Mesodermal cell (in vitro differentiated cells): Measurements from ENCODE around the gene SLC13A5.

Experiments used
- H3K27ac ChIP-seq: 2 replicates; pipeline ENCODE4 v1.7.0; 2013; ENCODE audit warnings: mild to moderate bottlenecking, low read depth, low read length, moderate library complexity; ENCODE audit not compliant: severe bottlenecking
- H3K36me3 ChIP-seq: 2 replicates; pipeline ENCODE4 v1.7.1; 2013; ENCODE audit warnings: mild to moderate bottlenecking, low read length, moderate library complexity; ENCODE audit not compliant: control insufficient read depth, insufficient read depth
- H3K4me1 ChIP-seq: one replicate; pipeline ENCODE4 v1.7.1; 2013; ENCODE audit warnings: mild to moderate bottlenecking, low read length; ENCODE audit not compliant: insufficient read depth, control insufficient read depth, poor library complexity, severe bottlenecking
- H3K4me3 ChIP-seq: 2 replicates; pipeline ENCODE4 v1.7.0; 2013; ENCODE audit warnings: low read length, control low read depth, mild to moderate bottlenecking; ENCODE audit not compliant: insufficient read depth, poor library complexity, severe bottlenecking; ENCODE audit errors: extremely low read depth
- H3K9me3 ChIP-seq: 2 replicates; pipeline ENCODE4 v1.7.1; 2013; ENCODE audit warnings: mild to moderate bottlenecking, low read length, moderate library complexity; ENCODE audit not compliant: control insufficient read depth
- WGBS, 2 experiments: methylation state at CpG; one replicate each; pipeline ENCODE4 v1.1.5; 2013; ENCODE audit warnings: missing lambda C conversion rate in 2 of 2; ENCODE audit not compliant: insufficient coverage in 2 of 2; 5-methylcytosine and 5-hydroxymethylcytosine counted together

SLC13A5 gene

GRCh38 chr17:6676802-6677157 is 36.4 kb downstream of the SLC13A5 start:
- Histone ChIP-seq H3K9me3 (no peaks in the 10 kb centered on the region), H3K36me3 (no peaks in the 10 kb centered on the region), H3K4me1 (no peaks in the 10 kb centered on the region), H3K27ac (no peak overlapping the region), H3K4me3 (no peak overlapping the region)
- WGBS, 2 experiments: 80 to 86% methylated on average over 6 of the region's 6 CpGs

GRCh38 chr17:6675201-6675825 is 37.9 kb downstream of the SLC13A5 start:
- Histone ChIP-seq H3K9me3 (no peaks in the 10 kb centered on the region), H3K36me3 (no peaks in the 10 kb centered on the region), H3K4me3 (no peak overlapping the region), H3K27ac (no peak overlapping the region), H3K4me1 (no peaks in the 10 kb centered on the region)
- WGBS, 2 experiments: 82 to 85% methylated on average over 7 to 10 of the region's 11 CpGs

GRCh38 chr17:6674586-6674985 is 38.6 kb downstream of the SLC13A5 start:
- Histone ChIP-seq H3K27ac (no peak overlapping the region), H3K4me3 (no peak overlapping the region), H3K4me1 (no peaks in the 10 kb centered on the region), H3K9me3 (no peaks in the 10 kb centered on the region), H3K36me3 (no peaks in the 10 kb centered on the region)
- 94 to 98% methylated on average over 12 to 13 of the region's 13 CpGs for WGBS, 2 experiments

GRCh38 chr17:6671431-6671830 is 41.7 kb downstream of the SLC13A5 start:
- H3K36me3 ChIP-seq: no peaks in the 10 kb centered on the region
- WGBS, 2 experiments: 88 to 96% methylated on average over 4 to 5 of the region's 7 CpGs
- no peaks in the 10 kb centered on the region for H3K9me3 ChIP-seq
- no peak overlapping the region for H3K27ac ChIP-seq
- H3K4me3 ChIP-seq: no peak overlapping the region
- no peaks in the 10 kb centered on the region for H3K4me1 ChIP-seq

GRCh38 chr17:6670999-6671398 is 42.2 kb downstream of the SLC13A5 start:
- no peaks in the 10 kb centered on the region for H3K9me3 ChIP-seq
- 81 to 90% methylated on average over 5 to 6 of the region's 6 CpGs for WGBS, 2 experiments
- no peaks in the 10 kb centered on the region for H3K4me1 ChIP-seq
- H3K36me3 ChIP-seq: no peaks in the 10 kb centered on the region
- H3K27ac ChIP-seq: no peak overlapping the region
- H3K4me3 ChIP-seq: no peak overlapping the region

- no peak overlapping the region for H3K27ac ChIP-seq
Observed at GRCh38 chr17:6670571-6670970, 42.6 kb downstream of the SLC13A5 start.

GRCh38 chr17:6669479-6670212 is 43.5 kb downstream of the SLC13A5 start:
- Histone ChIP-seq H3K4me1 (no peaks in the 10 kb centered on the region), H3K36me3 (no peaks in the 10 kb centered on the region), H3K27ac (no peak overlapping the region), H3K9me3 (no peaks in the 10 kb centered on the region), H3K4me3 (no peak overlapping the region)
- WGBS, 2 experiments: 87 to 97% methylated on average over 3 to 5 of the region's 10 CpGs

More at GRCh38 chr17:6670571-6670970, 42.6 kb downstream of the SLC13A5 start:
- WGBS, 2 experiments: 94 to 98% methylated on average over 5 to 8 of the region's 8 CpGs
- no peaks in the 10 kb centered on the region for H3K36me3 ChIP-seq
- H3K9me3 ChIP-seq: no peaks in the 10 kb centered on the region
- H3K4me3 ChIP-seq: no peak overlapping the region
- H3K4me1 ChIP-seq: no peaks in the 10 kb centered on the region

GRCh38 chr17:6668727-6669425 is 44.3 kb downstream of the SLC13A5 start:
- H3K4me1 ChIP-seq: no peaks in the 10 kb centered on the region
- no peak overlapping the region for H3K4me3 ChIP-seq
- H3K36me3 ChIP-seq: no peaks in the 10 kb centered on the region
- no peak overlapping the region for H3K27ac ChIP-seq
- H3K9me3 ChIP-seq: no peaks in the 10 kb centered on the region
- 85 to 92% methylated on average over 10 of the region's 14 CpGs for WGBS, 2 experiments

GRCh38 chr17:6668219-6668618 is 45.0 kb downstream of the SLC13A5 start:
- Histone ChIP-seq H3K36me3 (no peaks in the 10 kb centered on the region), H3K9me3 (no peaks in the 10 kb centered on the region), H3K4me3 (no peak overlapping the region), H3K27ac (no peak overlapping the region), H3K4me1 (no peaks in the 10 kb centered on the region)
- WGBS, 2 experiments: 85 to 88% methylated on average over 14 to 17 of the region's 17 CpGs

- Histone ChIP-seq H3K27ac (no peak overlapping the region), H3K36me3 (no peaks in the 10 kb centered on the region), H3K4me3 (no peak overlapping the region), H3K4me1 (no peaks in the 10 kb centered on the region), H3K9me3 (no peaks in the 10 kb centered on the region)
- WGBS, 2 experiments: 63 to 79% methylated on average over 5 of the region's 6 CpGs
Observed at GRCh38 chr17:6667516-6667915, 45.7 kb downstream of the SLC13A5 start.

GRCh38 chr17:6666557-6666956 is 46.6 kb downstream of the SLC13A5 start:
- no peaks in the 10 kb centered on the region for H3K9me3 ChIP-seq
- H3K36me3 ChIP-seq: no peaks in the 10 kb centered on the region
- no peak overlapping the region for H3K27ac ChIP-seq
- 92 to 96% methylated on average over 2 to 3 of the region's 6 CpGs for WGBS, 2 experiments
- no peak overlapping the region for H3K4me3 ChIP-seq
- H3K4me1 ChIP-seq: no peaks in the 10 kb centered on the region
